G401 (cell line): ENCODE data around the gene SH3RF2. TPM values are rescaled to one million over a fixed set of nuclear protein-coding genes. Genes with fewer than 3 reads are reported as not detected.
"Not testable (repeated sequence)": the region's sequence is repeated elsewhere in the genome, so short reads cannot be mapped to it uniquely, and the experiment has no call there.

ENCODE experiments used
- DNase-seq: peaks from one replicate; pipeline ENCODE4 v3.0.0-alpha.2; 2015; ENCODE audit warnings: low spot score
- in situ Hi-C: cut with HindIII; loops from 2 replicates; pipeline ENCODE4 v1.10.0; 2016; ENCODE audit warnings: low sequenced_read_pairs, mixed read lengths
- total RNA-seq: library from RNA; depleted of rRNA; stranded (reverse); fragments of >200 nt; shearing (Covaris generic); gene quantifications from 2 replicates; pipeline ENCODE4 v1.2.3, GENCODE V29; 2014

Gene SH3RF2
- total RNA-seq, 1 experiment from 2014 or later: 14.6 TPM

DNA sequence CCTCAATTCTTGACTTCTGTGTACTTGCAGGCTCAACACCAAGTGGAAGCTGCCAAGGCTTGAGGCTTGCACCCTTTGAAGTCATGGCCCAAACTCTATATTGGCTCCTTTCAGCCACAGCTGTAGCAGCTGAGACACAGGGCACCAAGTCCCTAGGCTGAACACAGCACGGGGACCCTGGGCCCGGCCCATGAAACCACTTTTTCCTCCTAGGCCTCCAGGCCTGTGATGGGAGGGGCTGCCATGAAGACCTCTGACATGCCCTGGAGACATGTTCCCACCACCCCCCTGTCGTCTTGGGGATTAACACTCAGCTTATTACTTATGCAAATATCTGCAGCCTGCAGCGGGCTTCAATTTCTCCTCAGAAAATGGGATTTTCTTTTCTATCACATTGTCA is 57.2 kb downstream of the SH3RF2 start:
- DNase-seq, in situ Hi-C loops: not testable (repeated sequence)

DNA sequence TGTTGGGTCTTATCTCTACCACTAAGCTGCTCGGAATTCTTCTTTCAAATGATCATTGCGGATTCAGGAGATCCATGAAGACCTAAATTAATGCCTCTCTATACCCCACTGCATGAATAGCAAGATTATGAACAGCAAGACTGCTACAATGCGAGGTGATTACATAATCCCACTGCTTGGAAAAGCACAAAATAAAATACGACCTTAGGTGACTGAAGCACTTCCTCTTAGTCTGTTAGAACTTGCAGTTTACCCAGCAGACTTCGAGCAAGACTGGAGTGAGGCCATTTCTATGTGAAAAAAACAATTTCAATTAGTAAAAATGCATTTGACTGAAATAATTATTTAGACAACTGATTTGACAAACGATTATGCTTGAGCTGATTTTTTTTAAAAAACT is 59.8 kb downstream of the SH3RF2 start:
- in situ Hi-C loops: no loop called here
- no peak for DNase-seq

DNA sequence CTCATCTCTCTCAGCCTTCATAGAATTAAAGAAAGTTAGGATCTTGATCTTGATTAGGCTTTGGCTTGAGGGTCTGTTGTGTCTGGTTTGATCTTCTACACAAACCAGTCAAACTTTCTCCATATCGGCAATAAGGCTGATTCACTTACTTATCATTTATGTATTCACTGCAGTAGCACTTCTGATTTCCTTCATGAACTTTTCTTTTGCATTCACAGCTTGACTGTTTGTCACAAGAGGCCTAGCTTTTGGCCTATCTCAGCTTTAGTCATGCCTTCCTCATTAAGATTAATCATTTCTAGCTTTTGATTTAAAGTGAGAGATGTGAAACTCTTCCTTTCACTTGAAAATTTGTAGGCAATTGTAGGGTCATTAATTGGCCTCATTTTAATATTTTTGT is 62.8 kb downstream of the SH3RF2 start:
- no peak for DNase-seq
- in situ Hi-C loops: no loop called here

DNA sequence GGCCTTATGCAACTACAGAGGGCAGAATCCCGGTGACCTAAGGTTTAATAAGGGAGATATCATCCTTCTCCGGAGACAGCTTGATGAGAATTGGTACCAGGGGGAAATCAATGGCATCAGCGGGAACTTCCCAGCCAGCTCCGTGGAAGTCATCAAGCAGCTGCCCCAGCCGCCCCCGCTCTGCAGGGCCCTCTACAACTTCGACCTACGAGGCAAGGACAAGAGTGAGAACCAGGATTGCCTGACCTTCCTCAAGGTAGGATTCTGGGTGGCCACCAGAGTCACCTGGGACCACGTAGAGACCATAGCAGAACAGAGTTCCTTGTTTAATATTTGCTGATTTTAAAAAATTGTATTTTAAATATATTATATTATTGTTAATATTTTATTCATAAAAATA is 63.7 kb downstream of the SH3RF2 start:
- no peak for DNase-seq
- in situ Hi-C loops: no loop called here

DNA sequence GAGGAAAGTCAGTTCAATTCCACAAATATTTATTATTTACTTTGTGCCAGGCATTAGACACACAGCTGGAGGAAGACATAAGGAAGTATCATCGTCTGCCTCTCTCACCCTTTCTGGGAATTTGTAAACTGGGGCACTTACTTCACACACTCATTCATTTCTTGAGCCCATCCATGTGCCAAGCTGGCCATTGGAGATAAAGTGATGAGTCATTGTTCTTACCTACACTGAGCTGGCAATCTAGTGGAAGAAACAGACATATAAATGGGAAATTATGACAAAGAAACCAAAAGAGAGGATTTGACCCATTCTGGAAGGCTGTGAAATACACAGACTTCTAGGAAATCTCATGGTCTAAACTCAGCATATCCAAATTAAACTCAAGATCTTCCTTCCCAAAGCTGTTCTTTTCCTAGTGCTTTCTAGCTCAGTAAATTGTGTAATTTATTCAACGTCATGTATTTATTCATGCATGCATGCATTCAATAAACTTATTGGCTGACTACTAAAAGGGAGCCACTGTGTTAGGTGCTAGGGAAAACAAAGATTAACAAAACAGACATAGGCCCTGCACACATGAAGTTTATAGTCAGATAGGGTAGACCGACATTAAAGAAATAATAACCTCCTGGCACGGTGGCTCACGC is 65.3 kb downstream of the SH3RF2 start:
- in situ Hi-C loops: no loop called here
- DNase-seq: no peak

DNA sequence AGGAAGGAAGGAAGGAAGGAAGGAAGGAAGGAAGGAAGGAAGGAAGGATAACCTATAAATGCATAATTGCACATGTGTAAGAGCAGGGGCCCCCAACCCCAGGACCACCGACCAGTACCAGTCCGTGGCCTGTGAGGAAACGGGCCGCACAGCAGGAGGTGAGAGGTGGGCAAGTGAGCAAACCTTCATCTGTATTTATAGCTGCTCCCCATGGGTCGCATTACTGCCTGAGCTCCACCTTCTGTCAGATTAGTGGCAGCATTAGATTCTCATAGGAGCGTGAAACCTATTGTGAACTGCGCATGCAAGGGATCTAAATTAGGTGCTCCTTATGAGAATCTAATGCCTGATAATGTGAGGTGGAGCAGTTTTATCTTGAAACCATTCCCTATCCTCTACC is 66.1 kb downstream of the SH3RF2 start:
- DNase-seq: no peak
- in situ Hi-C loops: no loop called here

DNA sequence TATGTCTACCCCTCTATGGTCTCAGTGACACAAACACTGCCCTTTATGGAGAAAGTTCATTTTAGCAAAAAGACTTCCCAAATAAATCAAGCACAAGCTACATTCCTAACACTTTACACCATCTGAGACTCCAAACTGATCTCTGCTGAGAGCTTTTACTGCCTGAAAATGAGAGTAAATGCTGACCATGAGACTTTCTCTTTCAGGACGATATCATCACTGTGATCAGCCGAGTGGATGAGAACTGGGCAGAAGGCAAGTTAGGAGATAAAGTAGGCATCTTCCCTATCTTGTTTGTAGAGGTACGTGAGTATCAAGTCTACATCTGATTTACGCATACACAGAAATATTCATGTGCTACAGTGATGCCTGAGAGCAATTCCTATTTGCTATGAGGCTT is 67.5 kb downstream of the SH3RF2 start:
- in situ Hi-C loops: no loop called here
- no peak for DNase-seq

DNA sequence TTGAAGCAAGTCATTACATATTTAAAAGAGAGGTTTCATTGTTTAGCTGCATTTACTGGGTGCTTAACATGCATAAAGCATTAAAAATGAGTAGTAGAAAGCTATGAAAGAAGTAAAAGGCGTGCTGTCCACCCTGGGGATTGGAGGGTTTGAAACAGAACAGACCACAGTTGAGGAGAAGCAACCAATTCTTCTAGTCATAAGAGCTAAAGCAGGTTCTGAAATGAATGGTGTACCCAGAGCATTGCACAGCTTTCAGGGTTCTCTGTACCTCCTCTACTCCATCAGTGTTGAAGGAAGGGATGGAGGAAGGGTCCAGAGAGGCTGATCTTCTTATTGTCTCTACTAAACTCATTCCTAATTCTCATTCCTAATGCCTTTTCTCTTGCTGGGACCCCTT is 68.9 kb downstream of the SH3RF2 start:
- DNase-seq: no peak
- in situ Hi-C loops: loop anchor here (5.0 kb wide), 1 partner anchor 68 kb away; the partner anchor contains the start of gene SH3RF2

DNA sequence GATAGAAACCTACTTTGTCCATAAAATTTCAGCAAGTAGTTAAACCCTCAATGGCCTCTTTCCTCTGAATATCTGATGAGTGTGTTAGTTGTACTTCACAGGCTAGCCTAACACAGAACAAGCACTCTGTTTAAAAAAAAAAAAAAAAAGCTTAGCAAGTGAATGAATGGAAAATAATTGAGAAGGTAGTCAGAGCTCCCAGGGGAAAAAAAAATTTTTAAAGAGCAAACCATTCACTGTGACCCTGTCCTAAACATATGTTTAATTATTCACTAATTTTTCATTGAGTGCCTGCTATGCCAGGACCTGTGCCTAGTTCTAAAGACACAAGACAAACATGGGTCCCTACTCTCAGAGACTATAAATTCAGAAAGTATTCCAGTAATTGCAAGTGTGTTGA is 69.3 kb downstream of the SH3RF2 start:
- no peak for DNase-seq
- in situ Hi-C loops: loop anchor here (5.0 kb wide), 1 partner anchor 68 kb away; the partner anchor contains the start of gene SH3RF2

DNA sequence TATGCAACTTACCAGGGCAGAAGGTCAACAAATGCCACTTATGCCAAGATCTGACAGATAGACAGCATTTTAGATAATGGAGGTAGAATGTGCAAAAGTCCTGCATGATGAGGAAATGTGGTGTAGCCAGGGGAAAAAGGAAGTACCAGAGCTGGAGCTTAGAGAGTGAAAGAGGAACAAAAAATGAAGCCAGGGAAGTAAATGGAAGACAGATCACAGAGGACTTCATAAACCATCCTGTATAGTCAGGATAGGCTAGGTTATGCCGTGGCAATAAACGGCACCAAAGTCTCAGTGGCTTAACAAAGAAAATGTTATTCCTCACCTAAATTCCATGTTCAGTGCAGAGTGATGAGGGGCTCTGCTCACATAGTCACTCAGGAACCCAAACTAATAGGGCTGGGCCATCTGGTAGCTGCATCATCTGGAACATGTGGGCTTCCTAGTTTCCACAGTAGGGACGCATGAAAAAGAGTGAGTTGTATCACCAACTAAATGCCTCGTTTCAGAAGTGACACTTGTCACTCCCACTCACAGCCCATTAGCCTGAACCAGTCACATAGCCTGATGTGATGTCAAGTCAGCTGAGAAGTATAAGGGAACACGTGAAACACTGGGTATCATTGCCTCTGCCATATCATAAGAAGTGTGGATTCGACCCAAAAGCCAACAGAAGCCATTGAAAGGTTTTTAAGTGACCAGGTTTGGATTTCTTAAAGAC is 70.3 kb downstream of the SH3RF2 start:
- no peak for DNase-seq
- in situ Hi-C loops: loop anchor here (5.0 kb wide), 1 partner anchor 69 kb away; the partner anchor contains the start of gene SH3RF2

DNA sequence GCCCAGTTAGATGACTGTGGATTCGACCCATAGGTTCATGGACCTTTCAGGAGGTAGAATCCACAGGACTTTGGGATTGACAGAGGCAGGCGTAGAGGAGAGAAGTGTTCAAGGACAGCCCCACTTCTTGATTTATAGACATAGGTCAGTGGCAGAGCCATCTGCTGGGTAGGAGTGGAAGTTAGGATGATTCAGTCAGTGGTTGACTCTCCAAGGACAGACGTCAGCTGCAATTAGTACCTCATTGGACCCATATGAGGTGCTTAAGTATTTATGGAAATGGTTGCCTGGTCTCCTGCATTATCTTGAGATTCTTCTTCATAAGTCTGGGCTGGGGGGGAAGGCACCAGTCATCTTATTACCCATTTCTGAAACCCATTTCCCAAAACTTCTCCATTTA is 70.9 kb downstream of the SH3RF2 start:
- no peak for DNase-seq

DNA sequence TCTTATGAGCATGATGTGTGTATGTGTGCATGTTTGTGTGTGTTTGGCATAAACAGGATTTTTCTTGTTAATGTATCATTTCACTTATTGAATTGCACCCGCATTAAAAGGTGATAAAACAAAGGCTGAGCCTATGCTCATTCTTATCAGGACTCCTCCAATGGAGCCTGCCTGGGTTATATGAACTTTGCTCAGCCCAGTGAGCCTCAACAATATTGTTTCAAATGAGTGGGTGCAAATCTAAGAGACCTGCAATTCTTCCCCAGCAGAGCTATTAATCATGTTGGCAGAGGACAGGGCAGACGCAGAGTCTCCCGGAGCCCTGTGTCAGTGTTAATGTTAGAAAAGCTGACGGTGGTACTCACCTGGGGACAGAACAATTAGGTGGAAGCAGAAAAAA is 71.6 kb downstream of the SH3RF2 start:
- no peak for DNase-seq
- in situ Hi-C loops: loop anchor here (5.0 kb wide), 1 partner anchor 71 kb away; the partner anchor contains the start of gene SH3RF2

More for the DNA sequence above, 70.9 kb downstream of the SH3RF2 start:
- in situ Hi-C loops: loop anchor here (5.0 kb wide), 1 partner anchor 70 kb away; the partner anchor contains the start of gene SH3RF2

DNA sequence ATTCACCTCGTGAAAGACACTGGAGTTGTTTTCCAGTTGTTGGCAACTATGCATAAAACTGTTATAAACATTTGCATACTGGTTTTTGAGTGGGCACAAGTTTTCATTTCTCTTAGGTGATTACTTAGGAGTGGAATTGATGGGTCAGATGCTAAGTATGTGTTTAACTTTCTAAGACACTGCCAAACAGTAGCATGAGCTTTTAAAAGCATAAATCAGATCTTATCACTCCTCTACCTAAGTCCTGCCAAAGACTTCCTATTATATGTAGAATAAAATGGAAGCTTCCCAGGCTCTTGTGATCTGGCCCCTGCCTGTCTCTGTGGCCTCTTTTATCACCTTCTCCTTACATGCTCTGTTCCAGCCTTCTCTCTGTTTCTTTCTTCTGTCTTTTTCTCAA is 72.6 kb downstream of the SH3RF2 start:
- DNase-seq: no peak
- in situ Hi-C loops: loop anchor here (5.0 kb wide), 1 partner anchor 72 kb away; the partner anchor contains the start of gene SH3RF2

DNA sequence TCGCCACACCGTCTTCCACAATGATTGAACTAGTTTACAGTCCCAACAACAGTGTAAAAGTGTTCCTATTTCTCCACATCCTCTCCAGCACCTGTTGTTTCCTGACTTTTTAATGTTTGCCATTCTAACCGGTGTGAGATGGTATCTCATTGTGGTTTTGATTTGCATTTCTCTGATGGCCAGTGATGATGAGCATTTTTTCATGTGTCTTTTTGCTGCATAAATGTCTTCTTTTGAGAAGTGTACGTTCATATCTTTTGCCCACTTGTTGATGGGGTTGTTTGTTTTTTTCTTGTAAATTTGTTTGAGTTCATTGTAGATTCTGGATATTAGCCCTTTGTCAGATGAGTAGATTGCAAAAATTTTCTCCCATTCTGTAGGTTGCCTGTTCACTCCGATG is 74.1 kb downstream of the SH3RF2 start:
- in situ Hi-C loops, DNase-seq: not testable (repeated sequence)

DNA sequence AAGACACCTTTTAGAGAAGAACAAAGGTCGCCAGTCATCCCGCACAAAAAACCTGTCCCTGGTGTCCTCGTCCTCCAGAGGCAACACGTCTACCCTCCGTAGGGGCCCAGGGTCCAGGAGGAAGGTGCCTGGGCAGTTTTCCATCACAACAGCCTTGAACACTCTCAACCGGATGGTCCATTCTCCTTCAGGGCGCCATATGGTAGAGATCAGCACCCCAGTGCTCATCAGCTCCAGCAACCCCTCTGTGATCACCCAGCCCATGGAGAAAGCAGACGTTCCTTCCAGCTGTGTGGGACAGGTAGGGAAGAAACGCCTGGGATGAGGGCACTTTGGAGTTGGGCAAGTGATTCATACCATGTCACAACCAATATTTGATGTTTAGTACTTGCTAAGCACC is 77.4 kb downstream of the SH3RF2 start:
- in situ Hi-C loops: no loop called here
- DNase-seq: no peak

DNA sequence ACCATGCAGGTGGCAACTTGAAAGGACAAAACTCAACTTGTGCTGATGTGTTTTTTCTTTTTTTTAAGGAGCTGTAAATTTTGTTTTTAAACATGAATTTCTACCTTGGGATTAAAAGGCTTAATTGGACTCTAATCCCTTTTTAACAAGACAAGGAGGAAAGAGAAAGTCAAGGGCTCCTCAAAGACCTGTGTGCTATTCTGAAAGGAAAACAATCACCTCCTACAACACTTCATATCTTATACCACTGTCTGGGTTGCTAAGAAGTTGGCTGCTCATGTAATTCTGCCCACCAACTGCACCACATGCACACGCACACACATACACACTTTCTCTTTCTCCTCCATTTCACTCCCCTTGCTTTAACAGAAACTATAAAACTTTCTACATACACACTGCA is 78.6 kb downstream of the SH3RF2 start:
- no peak for DNase-seq
- in situ Hi-C loops: no loop called here

DNA sequence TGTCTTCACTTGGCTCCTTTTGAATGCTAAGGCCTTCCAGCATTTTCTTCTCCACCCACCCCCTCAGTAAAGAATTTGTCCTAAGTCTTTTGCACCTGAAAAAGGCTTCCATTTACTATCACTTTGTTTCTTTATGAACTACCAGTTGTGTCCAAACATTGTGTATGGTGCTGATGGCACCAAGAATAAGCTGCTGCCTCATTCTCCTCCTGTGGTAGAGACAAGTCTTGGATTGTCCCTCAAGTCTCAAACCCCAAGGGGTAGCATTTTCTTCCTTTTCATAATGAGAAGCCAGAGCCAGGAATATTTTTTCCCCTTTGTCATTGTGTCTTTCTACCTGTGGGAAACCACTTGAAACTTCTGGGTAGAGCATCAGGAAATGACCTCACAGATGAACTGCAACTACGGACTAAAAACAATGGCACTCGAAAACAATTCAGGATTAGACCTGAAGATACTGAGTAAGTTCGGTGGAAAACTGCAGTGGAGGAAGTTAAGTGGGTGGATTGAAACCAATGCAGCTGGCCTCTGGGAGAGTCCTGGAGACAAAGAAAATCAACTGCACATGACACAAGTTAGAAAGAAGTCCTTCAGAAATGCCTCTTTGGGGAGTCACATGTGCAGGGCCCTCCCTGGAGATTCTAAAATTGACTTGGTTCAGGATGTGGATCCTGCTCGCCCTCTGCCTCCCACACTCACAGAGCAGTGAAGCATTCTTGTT is 80.5 kb downstream of the SH3RF2 start:
- no peak for DNase-seq
- in situ Hi-C loops: no loop called here

DNA sequence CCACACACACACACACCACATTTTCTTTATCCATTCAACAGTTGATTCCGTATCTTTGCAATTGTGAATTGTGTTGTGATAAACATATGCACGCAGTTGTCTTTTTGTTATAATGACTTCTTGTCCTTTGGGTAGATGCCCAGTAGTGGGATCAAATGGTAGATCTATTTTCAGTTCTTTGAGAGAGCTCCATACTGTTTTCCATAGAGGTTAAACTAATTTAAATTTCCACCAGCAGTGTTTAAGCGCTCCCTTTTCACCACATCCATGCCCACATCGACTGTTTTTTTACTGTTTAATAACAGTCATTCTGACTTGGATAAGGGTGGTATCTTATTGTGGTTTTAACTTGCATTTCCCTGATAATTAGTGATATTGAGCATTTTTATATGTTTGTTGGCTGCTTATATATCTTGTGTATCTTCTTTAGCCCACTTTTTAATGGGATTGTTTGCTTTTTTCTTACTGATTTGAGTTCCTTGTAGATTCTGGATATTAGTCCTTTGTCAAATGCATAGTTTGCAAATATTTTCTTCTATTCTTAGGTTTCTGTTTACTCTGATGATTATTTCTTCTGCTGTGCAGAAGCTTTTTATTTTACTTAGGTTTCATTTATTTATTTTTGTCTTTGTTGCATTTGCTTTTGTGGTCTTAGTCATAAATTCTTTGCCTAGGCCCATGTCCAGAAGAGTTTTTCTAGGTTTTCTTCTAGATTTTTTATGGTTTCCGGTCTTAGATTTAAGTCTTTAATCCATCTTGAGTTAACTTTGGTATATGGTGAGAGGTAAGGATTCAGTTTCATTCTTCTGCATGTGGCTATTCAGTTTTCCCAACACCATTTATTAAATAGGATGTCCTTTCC is 82.4 kb downstream of the SH3RF2 start:
- DNase-seq: no peak
- in situ Hi-C loops: no loop called here

DNA sequence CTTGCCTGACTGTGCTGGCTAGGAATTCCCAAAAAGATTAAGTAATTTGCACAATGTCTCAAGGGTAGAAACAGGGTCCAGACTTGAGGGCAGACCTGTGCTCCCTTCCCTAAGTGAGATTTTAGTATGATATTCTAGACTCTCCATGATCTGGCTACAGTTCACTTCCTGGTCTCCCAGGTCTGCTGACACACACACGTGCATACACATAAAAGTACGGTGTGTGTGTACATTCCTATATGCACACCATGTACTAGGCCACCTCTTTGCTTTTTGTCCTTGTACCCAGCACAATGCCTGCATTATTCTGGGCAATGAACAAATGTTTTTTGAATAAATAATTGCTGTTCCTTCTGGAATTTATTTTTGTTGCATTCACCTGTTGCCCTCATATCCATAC is 83.7 kb downstream of the SH3RF2 start:
- no peak for DNase-seq
- in situ Hi-C loops: no loop called here
